Ovary (tissue), 9 donors: Measurements from ENCODE around the gene TMEM126B. TPM values are rescaled to one million over a fixed set of nuclear protein-coding genes. Genes with fewer than 3 reads are reported as not detected.
"Not testable (repeated sequence)": the region's sequence is repeated elsewhere in the genome, so short reads cannot be mapped to it uniquely, and the experiment has no call there.

Experiments used
- DNase-seq, 5 donors: peaks; one replicate each; pipeline ENCODE4 v3.0.0-alpha.2; 2019 to 2020
- H3K27ac ChIP-seq, 2 donors: fragments of 200-600 bp; one replicate each; pipeline versions ENCODE4 v1.5.1 to v1.8.0; 2019 to 2022
- H3K27me3 ChIP-seq: fragments of 200-600 bp; one replicate; pipeline ENCODE4 v1.8.0; 2022
- H3K36me3 ChIP-seq: fragments of 200-600 bp; sonication (generic); one replicate; pipeline ENCODE4 v1.5.1; 2019
- H3K4me1 ChIP-seq: one replicate; pipeline ENCODE4 v1.8.1; 2013; ENCODE audit warnings: mild to moderate bottlenecking, moderate library complexity; ENCODE audit not compliant: insufficient read depth
- H3K4me3 ChIP-seq: fragments of 200-600 bp; sonication (generic); one replicate; pipeline ENCODE4 v1.5.1; 2017
- H3K9me3 ChIP-seq, 2 donors: fragments of 200-600 bp in 1 of 2; sonication (generic) in 1 of 2; one replicate each; pipeline versions ENCODE4 v1.5.1 to v1.8.1; 2013 to 2019; ENCODE audit warnings: mild to moderate bottlenecking in 1 of 2, moderate library complexity in 1 of 2
- EP300 ChIP-seq: sonication (generic); formaldehyde crosslinking; IDR thresholded peaks from one replicate; pipeline ENCODE4 v1.6.1; 2017; ENCODE audit warnings: antibody characterized with exemption
- POLR2A ChIP-seq: fragments of 450-650 bp; IDR thresholded peaks from one replicate; pipeline ENCODE4 v1.6.1; 2017; ENCODE audit warnings: antibody characterized with exemption, mild to moderate bottlenecking, moderate library complexity
- WGBS, 3 donors: extraction: QIAGEN DNeasy Blood & Tissue Kit in 1 of 3; methylation state at CpG; one replicate each; pipeline versions ENCODE4 v1.1.5 to v1.1.7; 2013 to 2017; 5-methylcytosine and 5-hydroxymethylcytosine counted together
- intact Hi-C, 4 donors: fragments of 100-400 bp; cut with DNase I; formaldehyde crosslinking; loops; one replicate each; pipeline versions ENCODE4 v1.11.0 to v1.15.1; 2022 to 2023
- polyA plus RNA-seq, 2 donors: library from polyadenylated mRNA; stranded (reverse); fragments of 200-250 nt in 1 of 2; fragments of 350-450 nt in 1 of 2; fragmentation: Illumina TruSeq in 1 of 2; extraction: RNeasy Lipid Tissue Mini Kit (QIAGEN cat#74804) in 1 of 2; gene quantifications; one replicate each; pipeline ENCODE4 v1.2.3, GENCODE V29; 2013 to 2014
- total RNA-seq, 7 donors: library from RNA; depleted of rRNA in 2 of 7; stranded (reverse); fragments of >200 nt in 2 of 7; fragmentation: NEBNext Ultra II Directional in 3 of 7; extraction: Animal tissue kit (Norgen Biotek cat#: 25700) in 3 of 7; gene quantifications; one replicate each; pipeline versions ENCODE4 v1.1.0 to v1.2.4, GENCODE V29; 2016 to 2023
- TF ChIP-seq, protein P1 (sequence below), 3 donors: fragments of 450-650 bp in 2 of 3; fragments of 200-600 bp in 1 of 3; IDR thresholded peaks; one replicate each; pipeline versions ENCODE4 v1.5.1 to v1.8.0; 2016 to 2022; ENCODE audit warnings: antibody characterized with exemption in 3 of 3, mild to moderate bottlenecking in 1 of 3
- donor health status: DM: no; HTN: no; CAD: no; lungs with moderate emphysema.
- donor health status: DM: no; HTN: no; CAD: no.
- donor health status: Bipolar disorder and iron deficiency.
- donor health status: DM: yes; HTN: yes; CAD: no.
- donor health status: DM: no; HTN: no; CAD: no.
- donor health status: DM: yes; HTN: yes; CAD: no.

TMEM126B gene
- total and polyA plus RNA-seq, 9 donors = 29.5 to 54.0 (median 42.8) TPM

DNA sequence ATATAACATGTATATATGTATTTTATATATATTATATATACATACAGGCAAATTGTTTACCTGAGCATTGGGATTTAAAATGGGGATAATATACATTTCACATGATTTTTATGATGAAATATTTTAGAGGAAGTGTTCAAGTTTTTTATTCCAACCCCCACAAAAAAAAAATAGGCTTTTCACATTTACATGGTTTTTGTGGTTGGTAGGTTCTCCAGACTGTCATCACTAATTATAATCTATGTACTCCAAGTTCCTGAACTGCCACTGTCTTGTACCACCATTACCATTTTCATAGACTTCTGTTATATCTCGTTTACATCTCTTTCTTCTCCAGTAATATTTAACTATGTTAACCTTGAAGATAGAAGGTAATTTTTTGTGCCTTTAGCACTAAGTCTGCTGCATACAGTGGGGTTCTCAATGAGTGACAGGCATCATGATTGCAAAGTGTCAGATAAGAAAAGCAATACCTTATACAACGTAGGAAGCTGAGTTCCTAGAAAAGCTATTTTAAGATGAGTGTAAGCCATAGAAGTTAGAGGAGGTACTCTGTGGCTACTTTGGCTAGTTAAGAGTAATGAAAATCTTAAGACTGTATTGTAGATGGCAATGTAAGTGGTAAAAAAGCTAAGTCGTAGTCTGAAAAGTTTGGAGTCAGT lies 24.5 kb downstream of the TMEM126B start:
- TF ChIP-seq, protein P1, sequence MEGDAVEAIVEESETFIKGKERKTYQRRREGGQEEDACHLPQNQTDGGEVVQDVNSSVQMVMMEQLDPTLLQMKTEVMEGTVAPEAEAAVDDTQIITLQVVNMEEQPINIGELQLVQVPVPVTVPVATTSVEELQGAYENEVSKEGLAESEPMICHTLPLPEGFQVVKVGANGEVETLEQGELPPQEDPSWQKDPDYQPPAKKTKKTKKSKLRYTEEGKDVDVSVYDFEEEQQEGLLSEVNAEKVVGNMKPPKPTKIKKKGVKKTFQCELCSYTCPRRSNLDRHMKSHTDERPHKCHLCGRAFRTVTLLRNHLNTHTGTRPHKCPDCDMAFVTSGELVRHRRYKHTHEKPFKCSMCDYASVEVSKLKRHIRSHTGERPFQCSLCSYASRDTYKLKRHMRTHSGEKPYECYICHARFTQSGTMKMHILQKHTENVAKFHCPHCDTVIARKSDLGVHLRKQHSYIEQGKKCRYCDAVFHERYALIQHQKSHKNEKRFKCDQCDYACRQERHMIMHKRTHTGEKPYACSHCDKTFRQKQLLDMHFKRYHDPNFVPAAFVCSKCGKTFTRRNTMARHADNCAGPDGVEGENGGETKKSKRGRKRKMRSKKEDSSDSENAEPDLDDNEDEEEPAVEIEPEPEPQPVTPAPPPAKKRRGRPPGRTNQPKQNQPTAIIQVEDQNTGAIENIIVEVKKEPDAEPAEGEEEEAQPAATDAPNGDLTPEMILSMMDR (IDR thresholded peaks at IDR 0.05) = no peak
- TF ChIP-seq POLR2A (no peak), EP300 (no peak)
- 57 to 63% (median 61%) methylated on average over 3 of the region's 3 CpGs for WGBS, 3 donors
- intact Hi-C loops = no loop called here
- Histone ChIP-seq H3K27ac (no peak overlapping the region), H3K9me3 (no peaks in the 10 kb centered on the region), H3K36me3 (no peaks in the 10 kb centered on the region), H3K27me3 (no peaks in the 10 kb centered on the region), H3K4me1 (peaks cover 1% of the 10 kb centered on the region), H3K4me3 (no peak overlapping the region)
- DNase-seq = no peak

GRCh38 chr11:85654343-85654742 lies 25.9 kb downstream of the TMEM126B start:
- DNase-seq, H3K27me3 ChIP-seq, H3K4me1 ChIP-seq, H3K9me3 ChIP-seq, intact Hi-C loops, H3K36me3 ChIP-seq, H3K4me3 ChIP-seq, H3K27ac ChIP-seq: not testable (repeated sequence)
- 95 to 98% (median 97%) methylated on average over 4 of the region's 4 CpGs for WGBS, 3 donors

DNA sequence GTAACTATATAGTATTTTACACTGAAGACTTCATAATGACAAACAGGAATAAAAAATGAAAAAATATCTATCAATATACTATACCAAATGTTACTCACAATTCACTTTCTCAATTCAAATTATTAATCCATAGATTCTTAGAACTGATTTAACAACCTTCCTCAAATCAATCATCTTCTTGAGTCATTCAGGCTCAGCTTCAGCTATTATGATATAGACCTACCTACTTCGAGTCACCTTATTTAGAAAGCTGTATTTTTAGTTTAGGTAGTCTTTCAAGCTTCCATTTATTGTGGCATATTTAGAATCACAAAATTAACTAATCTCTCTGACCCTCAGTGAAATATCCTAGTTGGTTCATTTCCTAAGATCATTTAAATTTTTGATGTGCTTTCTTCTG lies 28.4 kb downstream of the TMEM126B start:
- DNase-seq = no peak
- TF ChIP-seq EP300 (no peak), POLR2A (no peak)
- TF ChIP-seq, protein P1 (IDR thresholded peaks at IDR 0.05) = no peak
- Histone ChIP-seq H3K4me3 (no peak overlapping the region), H3K27ac (no peak overlapping the region), H3K9me3 (no peaks in the 10 kb centered on the region), H3K4me1 (no peaks in the 10 kb centered on the region), H3K27me3 (no peaks in the 10 kb centered on the region), H3K36me3 (no peaks in the 10 kb centered on the region)
- 80 to 89% (median 88%) methylated on average over 1 of the region's 1 CpG for WGBS, 3 donors
- intact Hi-C loops = no loop called here

- H3K4me1 ChIP-seq = peaks cover 2% of the 10 kb centered on the region
- no peak overlapping the region for H3K27ac ChIP-seq
Observed at GRCh38 chr11:85658180-85658579, 29.8 kb downstream of the TMEM126B start.

More at GRCh38 chr11:85658180-85658579, 29.8 kb downstream of the TMEM126B start:
- TF ChIP-seq POLR2A (no peak), EP300 (no peak)
- TF ChIP-seq, protein P1 (IDR thresholded peaks at IDR 0.05) = no peak
- 3 to 5% (median 5%) methylated on average over 1 of the region's 1 CpG for WGBS, 3 donors
- Histone ChIP-seq H3K9me3 (no peaks in the 10 kb centered on the region), H3K36me3 (no peaks in the 10 kb centered on the region), H3K27me3 (no peaks in the 10 kb centered on the region), H3K4me3 (no peak overlapping the region)
- no peak for DNase-seq
- intact Hi-C loops = no loop called here
